GM18951 (cell line): ENCODE measurements around the gene SOX11.

Experiments
- POLR2A ChIP-seq: IDR thresholded peaks from 4 replicates; pipeline ENCODE4 v1.6.1; 2011; ENCODE audit warnings: mild to moderate bottlenecking; ENCODE audit not compliant: insufficient read length, insufficient read depth; ENCODE audit errors: extremely low read depth
- in situ Hi-C: fragments of 300-500 bp; cut with MboI; formaldehyde crosslinking; loops from one replicate; pipeline ENCODE4 v1.12.0; 2022; ENCODE audit warnings: low sequenced_read_pairs, mixed read lengths, inconsistent platforms; ENCODE audit not compliant: unreplicated experiment

Gene SOX11

GRCh38 chr2:5719629-5720334, 27.6 kb downstream of the SOX11 start:
- TF ChIP-seq POLR2A, result no peak

DNA sequence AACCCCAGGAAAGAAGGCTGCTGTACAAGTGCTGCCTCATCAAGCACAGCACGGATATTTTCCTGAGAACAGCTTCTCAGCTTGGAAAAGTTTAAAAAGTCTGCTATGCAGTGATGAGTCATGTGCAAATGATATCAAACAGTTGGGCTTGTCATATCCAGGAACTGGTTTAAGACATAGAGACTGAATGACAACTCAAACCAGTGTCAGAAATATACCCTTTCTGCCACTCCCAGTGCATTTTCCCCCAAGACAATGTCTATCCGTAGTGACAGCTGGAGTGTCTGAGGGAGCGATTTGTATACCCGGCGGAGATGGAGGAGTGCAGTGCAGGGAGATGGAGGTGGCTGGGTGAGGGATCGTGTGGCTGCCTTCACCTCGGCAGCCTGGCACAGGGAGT, 28.2 kb downstream of the SOX11 start:
- in situ Hi-C loops, result no loop called here
- TF ChIP-seq POLR2A, result no peak

More at GRCh38 chr2:5719629-5720334, 27.6 kb downstream of the SOX11 start:
- in situ Hi-C loops, result no loop called here

GRCh38 chr2:5722236-5722635, 30.1 kb downstream of the SOX11 start:
- in situ Hi-C loops, result no loop called here
- no peak for TF ChIP-seq POLR2A

- no peak for TF ChIP-seq POLR2A
- in situ Hi-C loops, result no loop called here
Measured at GRCh38 chr2:5723791-5724735, 31.9 kb downstream of the SOX11 start.

DNA sequence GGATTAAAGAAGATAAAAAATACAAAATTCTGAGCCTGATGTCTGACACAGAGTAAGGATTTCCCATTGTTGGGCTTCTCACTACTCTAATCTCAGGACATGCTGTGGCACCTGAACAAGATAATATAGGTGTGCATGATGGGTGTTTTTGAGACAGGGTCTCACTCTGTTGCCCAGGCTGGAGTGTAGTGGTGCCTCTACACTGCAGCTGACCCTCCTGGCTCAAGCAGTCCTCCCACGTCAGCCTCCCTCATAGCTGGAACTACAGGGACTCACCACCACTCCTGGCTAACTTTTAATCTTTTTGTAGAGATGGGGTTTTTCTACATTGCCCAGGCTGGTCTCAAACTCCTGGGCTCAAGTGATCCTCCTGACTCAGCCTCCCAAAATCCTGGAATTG, 32.9 kb downstream of the SOX11 start:
- in situ Hi-C loops, result no loop called here
- TF ChIP-seq POLR2A, result no peak

GRCh38 chr2:5725794-5726463, 33.7 kb downstream of the SOX11 start:
- TF ChIP-seq POLR2A, result no peak
- in situ Hi-C loops, result no loop called here

DNA sequence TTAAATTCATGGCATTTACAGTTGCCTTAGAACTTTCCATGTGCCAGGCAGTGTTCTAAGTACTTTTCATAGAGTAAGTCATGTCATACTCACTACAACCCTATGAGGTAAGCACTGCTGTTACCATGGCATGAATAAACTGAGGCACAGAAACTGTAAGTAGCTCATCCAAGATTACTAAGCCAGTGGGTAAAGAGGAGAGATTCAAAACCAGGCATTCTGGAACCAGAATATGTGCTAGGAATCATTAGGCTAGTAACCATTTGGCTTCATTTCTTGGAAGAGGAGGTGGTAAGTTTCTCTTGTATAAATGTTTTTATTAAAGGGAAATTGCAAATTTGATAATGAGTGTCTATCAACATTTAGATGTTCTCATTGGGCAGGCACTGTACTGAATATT, 35.1 kb downstream of the SOX11 start:
- in situ Hi-C loops, result no loop called here
- no peak for TF ChIP-seq POLR2A

DNA sequence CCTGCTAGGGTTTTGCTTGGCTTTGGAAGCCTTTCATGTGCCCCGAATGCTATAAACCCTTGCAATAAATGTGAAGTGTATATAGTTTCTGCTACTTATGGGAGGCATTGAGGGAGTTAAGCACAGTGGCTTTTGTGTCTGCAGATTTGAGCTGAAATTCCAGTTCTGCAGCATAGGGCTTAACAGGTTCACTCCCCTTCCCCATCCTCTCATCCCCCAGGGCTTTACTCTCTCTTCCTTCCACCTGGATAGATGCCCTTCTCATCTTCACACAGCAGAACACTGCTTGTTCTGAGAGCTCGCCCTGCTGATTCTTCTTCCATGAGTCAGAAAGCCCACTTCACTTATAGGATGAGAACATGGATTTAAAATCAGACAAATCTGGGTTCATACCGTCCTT, 37.2 kb downstream of the SOX11 start:
- in situ Hi-C loops, result no loop called here
- no peak for TF ChIP-seq POLR2A

DNA sequence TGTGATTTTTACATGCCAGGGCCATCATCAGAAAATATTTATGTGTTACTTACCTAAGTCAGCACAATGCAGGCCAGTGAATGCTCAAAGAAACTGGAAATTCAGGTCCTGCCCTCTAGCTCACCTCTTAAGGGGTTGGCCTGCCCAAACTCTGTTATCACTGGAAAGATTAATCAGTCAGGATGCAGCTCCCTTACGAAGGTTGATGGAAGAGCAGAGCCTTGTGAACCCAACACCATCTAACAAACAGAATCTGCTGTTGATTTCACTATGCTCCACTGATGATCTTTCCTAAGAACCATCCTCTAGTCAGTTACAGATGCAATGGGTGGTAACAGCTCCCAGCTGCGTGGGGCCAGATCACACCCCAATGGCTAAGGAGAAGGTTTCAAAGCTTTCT, 38.2 kb downstream of the SOX11 start:
- no peak for TF ChIP-seq POLR2A

DNA sequence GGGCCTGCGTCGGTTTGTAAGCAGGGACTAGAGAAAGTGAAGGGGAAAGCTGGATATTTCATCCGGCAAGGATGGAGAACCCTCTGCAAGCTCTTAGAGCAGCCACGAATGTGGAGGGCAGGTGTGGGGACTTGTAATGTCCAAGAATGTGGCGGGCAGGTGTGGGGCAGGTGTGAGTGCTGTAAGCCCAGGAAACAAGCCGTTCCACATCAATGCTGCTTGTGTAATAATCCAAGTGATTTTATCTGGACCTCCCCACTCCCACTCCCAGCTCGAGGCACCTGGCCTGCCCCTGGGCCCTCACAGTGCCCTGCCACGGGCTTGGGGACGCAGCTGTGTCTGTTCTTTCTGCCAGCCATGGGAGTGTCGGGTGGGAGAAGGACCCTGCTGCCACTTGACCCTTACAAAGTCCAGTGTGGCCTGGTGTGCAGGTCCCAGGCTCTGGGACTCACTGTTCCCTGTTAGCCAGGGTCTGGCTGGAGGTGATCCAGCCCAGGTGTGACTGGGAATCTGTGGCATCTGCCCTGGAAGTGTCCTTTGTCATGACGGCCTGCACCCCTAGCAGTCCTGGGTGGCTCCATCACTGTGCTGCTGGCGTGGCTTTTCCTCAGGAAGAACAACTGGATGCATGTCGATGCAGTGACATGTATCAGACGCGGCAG, 42.8 kb downstream of the SOX11 start:
- TF ChIP-seq POLR2A, result no peak
- in situ Hi-C loops, result no loop called here

More for the DNA sequence above, 38.2 kb downstream of the SOX11 start:
- in situ Hi-C loops, result no loop called here

GRCh38 chr2:5735521-5735861, 43.3 kb downstream of the SOX11 start:
- in situ Hi-C loops, result no loop called here
- no peak for TF ChIP-seq POLR2A

- TF ChIP-seq POLR2A, result no peak
- in situ Hi-C loops, result no loop called here
Measured at GRCh38 chr2:5736050-5736449, 43.9 kb downstream of the SOX11 start.

- in situ Hi-C loops, result no loop called here
- TF ChIP-seq POLR2A, result no peak
Measured at GRCh38 chr2:5736886-5737285, 44.7 kb downstream of the SOX11 start.
